Measurements from ENCODE around the gene ADAM22. TPM values are rescaled to one million over a fixed set of nuclear protein-coding genes. Genes with fewer than 3 reads are reported as not detected.

ADAM22 gene
- total and polyA plus RNA-seq, 2 of the 4 experiments (the other 2 are of a cell fraction): 0.03 to 0.18 TPM

DNA sequence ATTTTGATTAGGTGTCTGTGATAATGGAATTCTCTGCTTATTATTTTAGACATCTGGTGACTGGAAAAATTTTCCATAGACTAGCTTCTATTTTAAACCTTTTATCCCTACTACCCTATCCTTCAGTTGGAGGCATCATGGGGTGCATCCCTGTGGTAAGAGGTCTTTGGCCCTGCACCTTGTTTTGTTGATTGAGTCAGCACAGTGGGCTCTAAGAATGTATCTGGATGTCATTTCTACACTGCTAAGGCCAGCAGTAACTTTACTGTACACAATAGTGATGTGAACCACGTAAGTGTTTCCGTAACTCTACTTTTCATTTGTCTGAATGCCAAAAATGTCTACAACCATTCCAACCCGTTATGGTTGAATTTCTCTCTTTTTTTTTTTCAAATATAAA, 75.6 kb downstream of the ADAM22 start:
- no CpG with 5 or more reads among the region's 3 CpGs for WGBS, 2 experiments (ENCODE audit: extremely low coverage in 2 of 2, insufficient read length in 1 of 2)
- no peak overlapping the region for H3K27ac ChIP-seq (ENCODE audit: insufficient read depth, low read length)

More for the DNA sequence above, 75.6 kb downstream of the ADAM22 start:
- BruUV-seq (replicated peaks): no TSS peak
- no peak overlapping the region for H3K4ac ChIP-seq (ENCODE audit: low read depth, low read length)
- no peaks in the 10 kb centered on the region for H3K9me3 ChIP-seq (ENCODE audit: control insufficient read depth, insufficient read depth, low read length)
- H4K5ac ChIP-seq (ENCODE audit: low read depth, low read length): no peak overlapping the region
- ATAC-seq (ENCODE audit: low read depth) (no peak), DNase-seq (no peak)
- no peak overlapping the region for H3K4me2 ChIP-seq (ENCODE audit: low read depth, low read length)
- no peaks in the 10 kb centered on the region for H4K20me1 ChIP-seq (ENCODE audit: insufficient read depth, low read length)
- H2AK9ac ChIP-seq (replicated peaks; ENCODE audit: low read depth, low read length, poor library complexity): no peak overlapping the region
- H2BK5ac ChIP-seq (ENCODE audit: low read depth, low read length, poor library complexity, severe bottlenecking): no peak overlapping the region
- no peak overlapping the region for H3K4me3 ChIP-seq (ENCODE audit: insufficient read depth, low read depth, low read length)
- in situ Hi-C loops (cut with MboI; ENCODE audit: low sequenced_read_pairs): no loop called here
- H3K27me3 ChIP-seq (ENCODE audit: control insufficient read depth, insufficient read depth, low read length): no peaks in the 10 kb centered on the region
- H3K14ac ChIP-seq (replicated peaks; ENCODE audit: low read depth, low read length): no peak overlapping the region
- no peak overlapping the region for H3K23ac ChIP-seq (ENCODE audit: low read depth, low read length)
- H3K56ac ChIP-seq (ENCODE audit: extremely low read depth, insufficient read depth, low read length): no peak overlapping the region
- H4K8ac ChIP-seq (ENCODE audit: low read depth in 2 of 2, low read length in 2 of 2): no peak overlapping the region
- H2BK20ac ChIP-seq (ENCODE audit: low read depth, low read length): no peak overlapping the region
- H3K9ac ChIP-seq (ENCODE audit: low read depth, low read length): no peak overlapping the region
- no peak overlapping the region for H2AK5ac ChIP-seq (ENCODE audit: low read depth, low read length)
- intact Hi-C loops (cut with micrococcal nuclease): no loop called here
- H2BK15ac ChIP-seq (ENCODE audit: low read depth, low read length): no peak overlapping the region
- TF ChIP-seq, protein P1, sequence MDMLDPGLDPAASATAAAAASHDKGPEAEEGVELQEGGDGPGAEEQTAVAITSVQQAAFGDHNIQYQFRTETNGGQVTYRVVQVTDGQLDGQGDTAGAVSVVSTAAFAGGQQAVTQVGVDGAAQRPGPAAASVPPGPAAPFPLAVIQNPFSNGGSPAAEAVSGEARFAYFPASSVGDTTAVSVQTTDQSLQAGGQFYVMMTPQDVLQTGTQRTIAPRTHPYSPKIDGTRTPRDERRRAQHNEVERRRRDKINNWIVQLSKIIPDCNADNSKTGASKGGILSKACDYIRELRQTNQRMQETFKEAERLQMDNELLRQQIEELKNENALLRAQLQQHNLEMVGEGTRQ (IDR thresholded peaks at IDR 0.05; ENCODE audit: low read depth, low read length): no peak
- TF ChIP-seq RFX5 (IDR thresholded peaks at IDR 0.05; ENCODE audit: low read depth, low read length) (no peak), MAFK (IDR thresholded peaks at IDR 0.05; ENCODE audit: low read depth, low read length) (no peak), MXI1 (IDR thresholded peaks at IDR 0.05; ENCODE audit: borderline replicate concordance, low read depth, low read length) (no peak), CHD1 (IDR thresholded peaks at IDR 0.05; ENCODE audit: low read depth, low read length) (no peak), NFE2L2 (IDR thresholded peaks at IDR 0.05; ENCODE audit: low read depth, low read length) (no peak), RAD21 (IDR thresholded peaks at IDR 0.05; ENCODE audit: low read length) (no peak), MAZ (IDR thresholded peaks at IDR 0.05; ENCODE audit: borderline replicate concordance, low read depth, low read length) (no peak), POLR2A (IDR thresholded peaks at IDR 0.05; ENCODE audit: low read depth, low read length) (no peak), CEBPB (IDR thresholded peaks at IDR 0.05; ENCODE audit: low read depth, low read length) (no peak)
- TF ChIP-seq, protein P2, sequence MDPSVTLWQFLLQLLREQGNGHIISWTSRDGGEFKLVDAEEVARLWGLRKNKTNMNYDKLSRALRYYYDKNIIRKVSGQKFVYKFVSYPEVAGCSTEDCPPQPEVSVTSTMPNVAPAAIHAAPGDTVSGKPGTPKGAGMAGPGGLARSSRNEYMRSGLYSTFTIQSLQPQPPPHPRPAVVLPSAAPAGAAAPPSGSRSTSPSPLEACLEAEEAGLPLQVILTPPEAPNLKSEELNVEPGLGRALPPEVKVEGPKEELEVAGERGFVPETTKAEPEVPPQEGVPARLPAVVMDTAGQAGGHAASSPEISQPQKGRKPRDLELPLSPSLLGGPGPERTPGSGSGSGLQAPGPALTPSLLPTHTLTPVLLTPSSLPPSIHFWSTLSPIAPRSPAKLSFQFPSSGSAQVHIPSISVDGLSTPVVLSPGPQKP (IDR thresholded peaks at IDR 0.05; ENCODE audit: borderline replicate concordance, low read depth, low read length): no peak
- H3K36me3 ChIP-seq (ENCODE audit: control insufficient read depth, insufficient read depth, low read length): no peaks in the 10 kb centered on the region
- dilution Hi-C loops (cut with HindIII; ENCODE audit: low sequenced_read_pairs, unreplicated experiment): no loop called here
- no peaks in the 10 kb centered on the region for H3K4me1 ChIP-seq (ENCODE audit: control insufficient read depth, insufficient read depth, low read length)
- no peaks in the 10 kb centered on the region for H3K9me1 ChIP-seq (ENCODE audit: insufficient read depth, low read length)
- no peak overlapping the region for H3K18ac ChIP-seq (ENCODE audit: low read depth, low read length)
- POLR2A ChIA-PET (ENCODE audit: unreplicated experiment): no interaction called here
- H4K91ac ChIP-seq (ENCODE audit: insufficient read depth, low read depth, low read length): no peak overlapping the region
- H2BK120ac ChIP-seq (ENCODE audit: low read depth, low read length): no peak overlapping the region
- no peak overlapping the region for H2AFZ ChIP-seq (replicated peaks; ENCODE audit: low read length, poor library complexity)
- CTCF ChIA-PET: no interaction called here
- H3K79me1 ChIP-seq (ENCODE audit: low read depth in 1 of 2, low read length in 2 of 2): no peaks in the 10 kb centered on the region

Data from IMR-90 (cell line).